Measurements from ENCODE around the gene LRRC59. TPM values are rescaled to one million over a fixed set of nuclear protein-coding genes. Genes with fewer than 3 reads are reported as not detected.

LRRC59 gene
- 68.0 TPM for total RNA-seq
- long read RNA-seq, transcript LRRC59-201 (7 exons, 2,910 nt): major isoform, 123 of 151 reads
- long read RNA-seq, partial matches to known transcripts: 26 of 151 reads
- long read RNA-seq, other reads (novel, unspliced or antisense): 2 of 151 reads

GRCh38 chr17:50397111-50397918, at the start of gene LRRC59:
Gene LRRC59, minus strand, starts transcription at chr17:50397523. Its CDS starts 206 bp downstream, at chr17:50397317.
- DNase-seq (peak; percentile 95), ATAC-seq (peak; percentile 100)
- peak within 1 kb of the TSS; percentile 94 for H3K27ac ChIP-seq
- H3K9me3 ChIP-seq: no peaks in the 10 kb centered on the region
- no peaks in the 10 kb centered on the region for H3K27me3 ChIP-seq
- intact Hi-C loops (cut with DNase I): no loop called here
- peaks cover 28% of the 10 kb centered on the region for H3K36me3 ChIP-seq
- TF ChIP-seq CTCF (IDR thresholded peaks at IDR 0.05): peak; percentile 94
- H3K4me3 ChIP-seq: peak within 1 kb of the TSS; percentile 99
- peaks cover 23% of the 10 kb centered on the region for H3K4me1 ChIP-seq

- ATAC-seq: no peak
- DNase-seq: no peak
- peaks cover 19% of the 10 kb centered on the region for H3K4me1 ChIP-seq
- H3K27ac ChIP-seq: no peak overlapping the region
- no peak overlapping the region for H3K4me3 ChIP-seq
- TF ChIP-seq CTCF (IDR thresholded peaks at IDR 0.05): no peak
- H3K36me3 ChIP-seq: no peaks in the 10 kb centered on the region
- intact Hi-C loops (cut with DNase I): no loop called here
- H3K9me3 ChIP-seq: no peaks in the 10 kb centered on the region
- H3K27me3 ChIP-seq: no peaks in the 10 kb centered on the region
These were observed 48.5 kb upstream of the LRRC59 start for GRCh38 chr17:50445730-50446325.

GRCh38 chr17:50444841-50445715, 47.8 kb upstream of the LRRC59 start:
- Histone ChIP-seq H3K9me3 (no peaks in the 10 kb centered on the region), H3K36me3 (no peaks in the 10 kb centered on the region), H3K27ac (no peak overlapping the region), H3K4me3 (no peak overlapping the region), H3K27me3 (no peaks in the 10 kb centered on the region), H3K4me1 (peaks cover 19% of the 10 kb centered on the region)
- DNase-seq (no peak), ATAC-seq (no peak)
- TF ChIP-seq CTCF (IDR thresholded peaks at IDR 0.05): no peak
- intact Hi-C loops (cut with DNase I): no loop called here

GRCh38 chr17:50443505-50443974, 46.2 kb upstream of the LRRC59 start:
- intact Hi-C loops (cut with DNase I): no loop called here
- no peaks in the 10 kb centered on the region for H3K27me3 ChIP-seq
- ATAC-seq (peak; percentile 9), DNase-seq (no peak)
- no peak overlapping the region for H3K4me3 ChIP-seq
- no peak for TF ChIP-seq CTCF (IDR thresholded peaks at IDR 0.05)
- no peaks in the 10 kb centered on the region for H3K36me3 ChIP-seq
- H3K27ac ChIP-seq: peak overlapping the region; percentile 73
- H3K4me1 ChIP-seq: peaks cover 19% of the 10 kb centered on the region
- H3K9me3 ChIP-seq: no peaks in the 10 kb centered on the region
